ENCODE data around the gene VANGL2. TPM values are rescaled to one million over a fixed set of nuclear protein-coding genes. Genes with fewer than 3 reads are reported as not detected.

VANGL2 gene
- 0.62 to 0.80 TPM (median 0.74 TPM) in 5 replicates for total RNA-seq (2022; extraction: Qiagen RNA extraction)

DNA sequence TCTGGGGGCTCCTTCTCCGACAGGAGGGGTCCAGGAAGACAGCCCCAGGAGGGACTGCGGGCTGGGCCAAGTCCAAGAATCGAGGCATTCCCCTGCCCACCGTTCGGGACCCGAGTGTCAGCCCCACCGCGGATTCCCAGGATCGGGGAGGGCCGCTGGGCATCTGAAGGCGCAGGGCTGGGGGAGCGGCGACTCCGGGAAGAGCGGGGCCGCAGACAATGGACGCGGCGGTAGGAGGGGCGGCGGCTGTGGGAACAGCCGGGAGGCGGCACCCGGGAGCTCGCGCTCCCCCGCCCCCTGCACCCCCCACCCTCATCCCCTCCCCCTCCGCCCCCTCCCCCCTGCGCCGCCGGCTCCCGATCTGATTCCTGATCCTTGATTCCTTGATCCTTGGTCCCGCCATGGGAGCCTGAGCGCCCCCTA, at the start of gene VANGL2:
TSS of gene VANGL2 (plus strand) at position 342 of the 423 bp plus-strand sequence. CDS start 15,274 bp downstream, outside the sequence.

DNA sequence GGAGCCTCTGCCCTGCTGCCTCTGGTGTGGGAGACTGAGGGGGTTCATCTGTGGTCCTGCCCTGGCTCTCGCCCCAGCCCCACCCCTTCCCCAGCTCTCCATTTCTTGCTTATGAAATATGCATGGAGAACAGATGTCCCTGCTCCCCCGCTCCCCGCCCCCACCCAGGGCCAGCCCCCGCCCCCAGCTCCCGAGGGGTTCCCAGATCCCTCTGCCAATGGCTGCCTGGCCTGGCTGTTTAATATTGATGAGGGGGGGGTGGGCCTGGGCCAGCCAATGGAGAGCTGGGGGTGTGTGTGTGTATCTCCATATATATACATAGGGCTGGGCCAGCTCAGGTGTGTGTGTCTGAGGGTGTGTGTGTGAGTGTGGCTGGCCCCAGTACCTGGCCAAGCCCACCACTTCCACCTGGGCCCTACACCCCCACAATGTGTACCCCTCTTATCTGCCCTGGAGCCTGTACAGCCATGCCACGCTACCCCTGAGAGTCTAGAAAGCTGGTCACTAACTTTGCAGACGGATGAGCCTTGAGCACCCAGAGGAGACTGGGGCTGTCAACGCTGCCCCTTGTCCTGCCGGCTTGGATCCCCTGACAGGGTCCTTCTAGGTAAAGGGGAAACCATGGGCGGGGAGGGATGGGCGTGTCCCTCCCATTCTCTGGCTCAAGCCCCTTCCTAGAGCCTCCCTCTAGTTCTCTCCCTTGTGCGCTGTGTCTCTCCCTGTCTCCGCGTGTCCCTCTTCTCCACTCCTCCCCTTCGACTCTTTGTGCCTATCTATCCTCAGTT, 33.4 kb upstream of the VANGL2 start, which contains the start of gene NHLH1:
TSS of gene NHLH1 (plus strand) at position 341 of the 785 bp plus-strand sequence. CDS start 3,661 bp downstream, outside the sequence.

Other genes with a start within 250 kb of the VANGL2 start
- gene ATP1A4, start 249.0 kb upstream of the VANGL2 start, total RNA-seq (2022; extraction: Qiagen RNA extraction), result not detected in 5 replicates
- 0.14 TPM in 1 of 5 replicates, not detected in the others for gene CASQ1, start 210.0 kb upstream of the VANGL2 start, total RNA-seq (2022; extraction: Qiagen RNA extraction)
- gene PEA15, start 195.2 kb upstream of the VANGL2 start, total RNA-seq (2022; extraction: Qiagen RNA extraction), result 184 to 201 TPM (median 189 TPM) in 5 replicates
- gene DCAF8, start 138.0 kb upstream of the VANGL2 start, total RNA-seq (2022; extraction: Qiagen RNA extraction), result 35.2 to 54.7 TPM (median 50.2 TPM) in 5 replicates
- gene PEX19, start 115.4 kb upstream of the VANGL2 start, total RNA-seq (2022; extraction: Qiagen RNA extraction), result 20.8 to 25.2 TPM (median 23.4 TPM) in 5 replicates
- 77.3 to 90.4 TPM (median 86.3 TPM) in 5 replicates for gene COPA, start 57.3 kb upstream of the VANGL2 start, total RNA-seq (2022; extraction: Qiagen RNA extraction)
- 41.5 to 54.5 TPM (median 51.5 TPM) in 5 replicates for gene NCSTN, start 57.2 kb upstream of the VANGL2 start, total RNA-seq (2022; extraction: Qiagen RNA extraction)
- gene NHLH1, start 33.5 kb upstream of the VANGL2 start, total RNA-seq (2022; extraction: Qiagen RNA extraction), result 0.33 to 0.83 TPM (median 0.44 TPM) in 5 replicates
- not detected in 5 replicates for gene SLAMF6, start 122.7 kb downstream of the VANGL2 start, total RNA-seq (2022; extraction: Qiagen RNA extraction)
- not detected in 5 replicates for gene CD84, start 178.9 kb downstream of the VANGL2 start, total RNA-seq (2022; extraction: Qiagen RNA extraction)
- 0.05 TPM in 1 of 5 replicates, not detected in the others for gene SLAMF1, start 246.5 kb downstream of the VANGL2 start, total RNA-seq (2022; extraction: Qiagen RNA extraction)